HepG2 (cell line): ENCODE data around the gene FAM118A. TPM values are rescaled to one million over a fixed set of nuclear protein-coding genes. Genes with fewer than 3 reads are reported as not detected.

Source experiments
- BCL6 ChIP-seq: IDR thresholded peaks from 2 replicates; pipeline ENCODE4 v1.6.1; 2016; ENCODE audit warnings: missing genetic modification reagents, missing compliant biosample characterization
- CENPT ChIP-seq: sonication (generic); formaldehyde crosslinking; IDR thresholded peaks from 2 replicates; pipeline ENCODE4 v1.8.0; 2022; ENCODE audit warnings: low read depth, mild to moderate bottlenecking, moderate library complexity, missing genetic modification reagents
- ELF1 ChIP-seq: sonication (generic); formaldehyde crosslinking; IDR thresholded peaks from 2 replicates; pipeline ENCODE4 v1.4.0; 2020; ENCODE audit warnings: missing genetic modification reagents
- GABPB1 ChIP-seq: IDR thresholded peaks from 2 replicates; pipeline ENCODE4 v1.6.1; 2016; ENCODE audit warnings: mild to moderate bottlenecking, missing genetic modification reagents, moderate library complexity, missing compliant biosample characterization
- HOXA5 ChIP-seq: sonication (generic); formaldehyde crosslinking; IDR thresholded peaks from 2 replicates; pipeline ENCODE4 v1.4.0; 2020; ENCODE audit warnings: missing genetic modification reagents
- KDM5B ChIP-seq: sonication (generic); formaldehyde crosslinking; IDR thresholded peaks from 2 replicates; pipeline ENCODE4 v1.4.0; 2020; ENCODE audit warnings: missing genetic modification reagents, mild to moderate bottlenecking, borderline replicate concordance
- MNT ChIP-seq: fragments of 450-650 bp; IDR thresholded peaks from 2 replicates; pipeline ENCODE4 v1.6.1; 2016
- TFDP2 ChIP-seq: sonication (generic); formaldehyde crosslinking; IDR thresholded peaks from 2 replicates; pipeline ENCODE4 v1.4.0; 2020; ENCODE audit warnings: missing genetic modification reagents
- YEATS2 ChIP-seq: sonication (generic); formaldehyde crosslinking; IDR thresholded peaks from 2 replicates; pipeline ENCODE4 v1.4.0; 2020; ENCODE audit warnings: missing genetic modification reagents, borderline replicate concordance
- ZFP36L1 ChIP-seq: sonication (generic); formaldehyde crosslinking; IDR thresholded peaks from 2 replicates; pipeline ENCODE4 v1.8.0; 2022; ENCODE audit warnings: mild to moderate bottlenecking, missing genetic modification reagents, moderate library complexity
- ZNF644 ChIP-seq: IDR thresholded peaks from 2 replicates; pipeline ENCODE4 v1.6.1; 2016; ENCODE audit warnings: low read depth
- polyA plus RNA-seq, 8 experiments: library from polyadenylated mRNA; depleted of rRNA in 3 of 8; stranded (reverse) in 7 of 8; unstranded in 1 of 8; fragments of >200 nt; fragmentation: Illumina TruSeq in 4 of 8; extraction: Trizol in 4 of 8; gene quantifications; 2 replicates each; pipeline versions ENCODE4 v1.2.1 to v1.2.3, GENCODE V29; 2011 to 2016; ENCODE audit warnings: low read depth in 4 of 8, missing spikeins in 1 of 8, mixed read lengths in 1 of 8; ENCODE audit not compliant: insufficient read depth in 1 of 8
- total RNA-seq, 5 experiments: library from RNA; depleted of rRNA; stranded (reverse); fragments of >200 nt; fragmentation: Illumina TruSeq; extraction: Trizol; gene quantifications; 2 replicates each; pipeline ENCODE4 v1.2.3, GENCODE V29; 2016; ENCODE audit warnings: low read depth in 1 of 5
- TF ChIP-seq, protein P1 (sequence below): sonication (generic); formaldehyde crosslinking; IDR thresholded peaks from 2 replicates; pipeline ENCODE4 v1.8.1; 2023; ENCODE audit warnings: mild to moderate bottlenecking, inconsistent platforms, moderate library complexity, missing genetic modification reagents, borderline replicate concordance
- TF ChIP-seq, protein P2 (sequence below): sonication (generic); formaldehyde crosslinking; IDR thresholded peaks from 2 replicates; pipeline ENCODE4 v1.4.0; 2020; ENCODE audit warnings: missing genetic modification reagents
- TF ChIP-seq, protein P3 (sequence below): sonication (generic); formaldehyde crosslinking; IDR thresholded peaks from 2 replicates; pipeline ENCODE4 v1.8.0; 2022; ENCODE audit warnings: missing genetic modification reagents, mild to moderate bottlenecking, borderline replicate concordance
- TF ChIP-seq, protein P4 (sequence below): IDR thresholded peaks from 2 replicates; pipeline ENCODE4 v1.6.1; 2016

The FAM118A gene
- total and polyA plus RNA-seq, 2 of the 13 experiments (the other 11 are each of a cell fraction or from before 2014, with no cell fraction given), result 36.7 to 48.2 TPM

DNA sequence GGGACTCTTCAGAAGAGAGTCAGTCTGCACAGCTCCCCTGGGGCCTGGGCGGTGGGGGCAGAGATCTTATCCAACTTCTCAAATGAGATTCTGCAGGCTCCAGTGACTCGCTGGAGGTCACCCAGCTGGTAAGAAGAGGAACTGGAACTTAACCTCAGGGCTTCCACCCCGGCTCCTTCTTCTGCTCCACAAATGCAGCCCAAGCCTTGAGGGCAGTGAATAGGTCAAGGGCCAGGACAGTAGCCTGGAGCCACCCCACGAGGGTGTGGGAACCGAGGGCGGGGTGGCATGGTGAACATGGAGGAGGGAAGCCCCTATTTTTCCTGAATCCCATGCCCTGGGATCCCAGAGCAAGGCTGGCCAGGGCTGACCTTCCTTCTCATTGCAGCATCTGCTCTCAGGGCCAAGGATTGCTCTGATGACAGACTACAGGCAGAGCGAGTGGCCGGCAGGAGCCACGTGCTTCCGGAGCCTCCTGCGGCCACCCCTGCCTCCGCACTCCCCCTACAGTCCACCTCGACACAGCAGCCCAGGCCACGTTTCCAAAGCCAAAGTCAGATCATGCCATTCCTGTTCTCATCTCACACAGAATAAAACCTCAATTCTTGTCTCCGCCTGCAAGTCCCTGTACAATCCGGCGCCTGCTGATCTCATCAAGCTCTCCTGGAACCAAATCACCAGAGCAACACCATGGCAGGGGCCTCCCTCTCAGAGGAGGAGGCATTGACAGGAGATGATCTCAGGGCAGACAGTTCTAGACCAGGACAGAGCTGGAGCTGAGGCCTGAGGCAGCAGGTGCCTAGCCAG is 46.1 kb upstream of the FAM118A start (continued):
- TF ChIP-seq KDM5B, result peak; percentile 39; the same call in 1 of the 2 replicates
- TF ChIP-seq, protein P1, sequence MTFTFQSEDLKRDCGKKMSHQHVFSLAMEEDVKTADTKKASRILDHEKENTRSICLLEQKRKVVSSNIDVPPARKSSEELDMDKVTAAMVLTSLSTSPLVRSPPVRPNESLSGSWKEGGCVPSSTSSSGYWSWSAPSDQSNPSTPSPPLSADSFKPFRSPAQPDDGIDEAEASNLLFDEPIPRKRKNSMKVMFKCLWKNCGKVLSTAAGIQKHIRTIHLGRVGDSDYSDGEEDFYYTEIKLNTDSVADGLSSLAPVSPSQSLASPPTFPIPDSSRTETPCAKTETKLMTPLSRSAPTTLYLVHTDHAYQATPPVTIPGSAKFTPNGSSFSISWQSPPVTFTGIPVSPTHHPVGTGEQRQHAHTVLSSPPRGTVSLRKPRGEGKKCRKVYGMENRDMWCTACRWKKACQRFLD, result 0 out of 2 replicates have a peak, but pooled peaks have one; percentile 44
- TF ChIP-seq BCL6 (CRISPR knock-in tag), result peak; percentile 43; the same call in 1 of the 2 replicates
- TF ChIP-seq, protein P2, sequence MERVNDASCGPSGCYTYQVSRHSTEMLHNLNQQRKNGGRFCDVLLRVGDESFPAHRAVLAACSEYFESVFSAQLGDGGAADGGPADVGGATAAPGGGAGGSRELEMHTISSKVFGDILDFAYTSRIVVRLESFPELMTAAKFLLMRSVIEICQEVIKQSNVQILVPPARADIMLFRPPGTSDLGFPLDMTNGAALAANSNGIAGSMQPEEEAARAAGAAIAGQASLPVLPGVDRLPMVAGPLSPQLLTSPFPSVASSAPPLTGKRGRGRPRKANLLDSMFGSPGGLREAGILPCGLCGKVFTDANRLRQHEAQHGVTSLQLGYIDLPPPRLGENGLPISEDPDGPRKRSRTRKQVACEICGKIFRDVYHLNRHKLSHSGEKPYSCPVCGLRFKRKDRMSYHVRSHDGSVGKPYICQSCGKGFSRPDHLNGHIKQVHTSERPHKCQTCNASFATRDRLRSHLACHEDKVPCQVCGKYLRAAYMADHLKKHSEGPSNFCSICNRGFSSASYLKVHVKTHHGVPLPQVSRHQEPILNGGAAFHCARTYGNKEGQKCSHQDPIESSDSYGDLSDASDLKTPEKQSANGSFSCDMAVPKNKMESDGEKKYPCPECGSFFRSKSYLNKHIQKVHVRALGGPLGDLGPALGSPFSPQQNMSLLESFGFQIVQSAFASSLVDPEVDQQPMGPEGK (CRISPR knock-in tag), result peak; percentile 43; the same call in 1 of the 2 replicates
- peak; percentile 89 for TF ChIP-seq TFDP2
- TF ChIP-seq YEATS2 (CRISPR knock-in tag), result peak; percentile 52; the same call in 1 of the 2 replicates
- TF ChIP-seq ZFP36L1, result peak; percentile 85; the same call in 1 of the 2 replicates
- TF ChIP-seq, protein P3, sequence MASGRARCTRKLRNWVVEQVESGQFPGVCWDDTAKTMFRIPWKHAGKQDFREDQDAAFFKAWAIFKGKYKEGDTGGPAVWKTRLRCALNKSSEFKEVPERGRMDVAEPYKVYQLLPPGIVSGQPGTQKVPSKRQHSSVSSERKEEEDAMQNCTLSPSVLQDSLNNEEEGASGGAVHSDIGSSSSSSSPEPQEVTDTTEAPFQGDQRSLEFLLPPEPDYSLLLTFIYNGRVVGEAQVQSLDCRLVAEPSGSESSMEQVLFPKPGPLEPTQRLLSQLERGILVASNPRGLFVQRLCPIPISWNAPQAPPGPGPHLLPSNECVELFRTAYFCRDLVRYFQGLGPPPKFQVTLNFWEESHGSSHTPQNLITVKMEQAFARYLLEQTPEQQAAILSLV (CRISPR knock-in tag), result peak; percentile 44; the same call in 1 of the 2 replicates
- TF ChIP-seq HOXA5 (CRISPR knock-in tag), result peak; percentile 29; the same call in 1 of the 2 replicates
- TF ChIP-seq, protein P4, sequence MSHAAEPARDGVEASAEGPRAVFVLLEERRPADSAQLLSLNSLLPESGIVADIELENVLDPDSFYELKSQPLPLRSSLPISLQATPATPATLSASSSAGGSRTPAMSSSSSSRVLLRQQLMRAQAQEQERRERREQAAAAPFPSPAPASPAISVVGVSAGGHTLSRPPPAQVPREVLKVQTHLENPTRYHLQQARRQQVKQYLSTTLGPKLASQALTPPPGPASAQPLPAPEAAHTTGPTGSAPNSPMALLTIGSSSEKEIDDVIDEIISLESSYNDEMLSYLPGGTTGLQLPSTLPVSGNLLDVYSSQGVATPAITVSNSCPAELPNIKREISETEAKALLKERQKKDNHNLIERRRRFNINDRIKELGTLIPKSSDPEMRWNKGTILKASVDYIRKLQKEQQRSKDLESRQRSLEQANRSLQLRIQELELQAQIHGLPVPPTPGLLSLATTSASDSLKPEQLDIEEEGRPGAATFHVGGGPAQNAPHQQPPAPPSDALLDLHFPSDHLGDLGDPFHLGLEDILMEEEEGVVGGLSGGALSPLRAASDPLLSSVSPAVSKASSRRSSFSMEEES (CRISPR knock-in tag), result peak; percentile 87
- peak; percentile 64 for TF ChIP-seq ELF1 (CRISPR knock-in tag)
- TF ChIP-seq MNT, result peak; percentile 87
- no peak for TF ChIP-seq CENPT (CRISPR knock-in tag)
- TF ChIP-seq GABPB1 (CRISPR knock-in tag), result peak; percentile 91
- TF ChIP-seq ZNF644, result peak; percentile 51; the same call in 1 of the 2 replicates
